Stomach (tissue), 4 donors: Measurements from ENCODE around the gene VWC2L.

Experiments
- CTCF ChIP-seq, 7 experiments: fragments of 450-650 bp in 4 of 7; fragments of 200-600 bp in 3 of 7; sonication (generic) in 3 of 7; IDR thresholded peaks; one replicate each; pipeline ENCODE4 v1.5.1; 2016 to 2019; ENCODE audit warnings: antibody characterized with exemption in 7 of 7, control low read depth in 2 of 7, mild to moderate bottlenecking in 1 of 7
- POLR2A ChIP-seq, 4 donors: fragments of 450-650 bp; IDR thresholded peaks; one replicate each; pipeline ENCODE4 v1.6.1; 2016; ENCODE audit warnings: antibody characterized with exemption in 4 of 4, control low read depth in 2 of 4, mild to moderate bottlenecking in 1 of 4, moderate library complexity in 1 of 4

DNA sequence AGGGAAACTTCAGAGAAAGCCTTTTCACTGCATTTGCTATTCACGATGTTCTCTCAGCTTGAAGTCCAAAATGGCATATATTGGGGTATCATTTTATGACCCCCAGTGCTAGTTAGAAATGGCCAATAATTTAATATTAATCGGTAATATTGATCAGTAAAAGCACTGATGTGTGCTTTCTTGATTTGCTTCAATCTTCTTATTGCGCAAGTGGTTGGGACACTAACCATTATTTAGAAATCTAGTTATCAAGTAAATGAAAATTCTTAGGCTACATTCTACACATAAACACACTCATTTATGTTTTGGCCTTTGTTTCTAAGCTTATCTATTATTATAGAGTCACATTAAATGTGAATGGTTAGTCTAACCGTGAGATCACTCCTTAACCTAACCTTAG, 49.7 kb upstream of the VWC2L start:
- no peak for TF ChIP-seq CTCF (IDR thresholded peaks at IDR 0.05)
- TF ChIP-seq POLR2A (IDR thresholded peaks at IDR 0.05): no peak
